ENCODE data around the gene TXNDC11. TPM values are rescaled to one million over a fixed set of nuclear protein-coding genes. Genes with fewer than 3 reads are reported as not detected.

TXNDC11 gene
- total RNA-seq, 2 donors from 2014 or later, result 29.5 to 38.1 TPM

DNA sequence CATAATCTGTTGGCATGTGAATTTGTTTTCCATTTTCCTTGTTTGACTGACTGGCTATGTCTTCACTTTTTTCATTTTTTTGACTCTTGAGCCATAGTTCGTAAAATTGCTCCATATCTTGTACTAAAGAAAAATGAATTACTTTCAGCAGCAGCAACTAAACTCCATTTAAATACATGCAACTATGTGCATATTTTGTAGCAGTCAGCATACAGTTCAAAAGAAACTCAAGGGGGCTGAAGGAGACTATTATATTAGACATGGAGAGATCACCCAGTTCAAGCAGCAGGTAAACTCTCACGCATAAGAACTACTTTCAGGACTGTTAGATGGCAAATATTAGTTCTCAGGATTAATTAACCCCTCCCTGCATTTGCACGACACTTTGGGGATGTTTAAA lies 13.6 kb upstream of the TXNDC11 start:
- Histone ChIP-seq H3K36me3 (peaks cover 70% of the 10 kb centered on the region), H3K27me3 (no peaks in the 10 kb centered on the region), H3K4me3 (no peak overlapping the region), H3K9me3 (no peaks in the 10 kb centered on the region), H3K4me1 (peaks cover 0 to 11% of the 10 kb centered on the region in 2 donors), H3K27ac (no peak overlapping the region)
- TF ChIP-seq, protein P1, sequence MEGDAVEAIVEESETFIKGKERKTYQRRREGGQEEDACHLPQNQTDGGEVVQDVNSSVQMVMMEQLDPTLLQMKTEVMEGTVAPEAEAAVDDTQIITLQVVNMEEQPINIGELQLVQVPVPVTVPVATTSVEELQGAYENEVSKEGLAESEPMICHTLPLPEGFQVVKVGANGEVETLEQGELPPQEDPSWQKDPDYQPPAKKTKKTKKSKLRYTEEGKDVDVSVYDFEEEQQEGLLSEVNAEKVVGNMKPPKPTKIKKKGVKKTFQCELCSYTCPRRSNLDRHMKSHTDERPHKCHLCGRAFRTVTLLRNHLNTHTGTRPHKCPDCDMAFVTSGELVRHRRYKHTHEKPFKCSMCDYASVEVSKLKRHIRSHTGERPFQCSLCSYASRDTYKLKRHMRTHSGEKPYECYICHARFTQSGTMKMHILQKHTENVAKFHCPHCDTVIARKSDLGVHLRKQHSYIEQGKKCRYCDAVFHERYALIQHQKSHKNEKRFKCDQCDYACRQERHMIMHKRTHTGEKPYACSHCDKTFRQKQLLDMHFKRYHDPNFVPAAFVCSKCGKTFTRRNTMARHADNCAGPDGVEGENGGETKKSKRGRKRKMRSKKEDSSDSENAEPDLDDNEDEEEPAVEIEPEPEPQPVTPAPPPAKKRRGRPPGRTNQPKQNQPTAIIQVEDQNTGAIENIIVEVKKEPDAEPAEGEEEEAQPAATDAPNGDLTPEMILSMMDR (IDR thresholded peaks at IDR 0.05), result no peak
- DNase-seq (ENCODE audit: low spot score), result no peak

GRCh38 chr16:11755022-11755760 lies 12.5 kb upstream of the TXNDC11 start:
- Histone ChIP-seq H3K4me3 (no peak overlapping the region), H3K36me3 (peaks cover 70% of the 10 kb centered on the region), H3K27me3 (no peaks in the 10 kb centered on the region), H3K9me3 (no peaks in the 10 kb centered on the region), H3K4me1 (peaks cover 0 to 11% of the 10 kb centered on the region in 2 donors), H3K27ac (no peak overlapping the region)
- TF ChIP-seq, protein P1 (IDR thresholded peaks at IDR 0.05), result no peak
- DNase-seq (ENCODE audit: low spot score), result no peak

- no peak for DNase-seq (ENCODE audit: low spot score)
- H3K27me3 ChIP-seq, result no peaks in the 10 kb centered on the region
- H3K9me3 ChIP-seq, result no peaks in the 10 kb centered on the region
- peaks cover 0 to 4% of the 10 kb centered on the region in 2 donors for H3K4me1 ChIP-seq
- peaks cover 65% of the 10 kb centered on the region for H3K36me3 ChIP-seq
- H3K27ac ChIP-seq, result no peak overlapping the region
- no peak overlapping the region for H3K4me3 ChIP-seq
- TF ChIP-seq, protein P1 (IDR thresholded peaks at IDR 0.05), result no peak
Observed at GRCh38 chr16:11752856-11753255, 10.2 kb upstream of the TXNDC11 start.

- Histone ChIP-seq H3K4me3 (no peak overlapping the region), H3K9me3 (no peaks in the 10 kb centered on the region), H3K27me3 (no peaks in the 10 kb centered on the region), H3K4me1 (no peaks in the 10 kb centered on the region), H3K36me3 (peaks cover 47% of the 10 kb centered on the region), H3K27ac (no peak overlapping the region)
- TF ChIP-seq, protein P1 (IDR thresholded peaks at IDR 0.05), result no peak
- no peak for DNase-seq (ENCODE audit: low spot score)
Observed at GRCh38 chr16:11750056-11750455, 7.4 kb upstream of the TXNDC11 start.

DNA sequence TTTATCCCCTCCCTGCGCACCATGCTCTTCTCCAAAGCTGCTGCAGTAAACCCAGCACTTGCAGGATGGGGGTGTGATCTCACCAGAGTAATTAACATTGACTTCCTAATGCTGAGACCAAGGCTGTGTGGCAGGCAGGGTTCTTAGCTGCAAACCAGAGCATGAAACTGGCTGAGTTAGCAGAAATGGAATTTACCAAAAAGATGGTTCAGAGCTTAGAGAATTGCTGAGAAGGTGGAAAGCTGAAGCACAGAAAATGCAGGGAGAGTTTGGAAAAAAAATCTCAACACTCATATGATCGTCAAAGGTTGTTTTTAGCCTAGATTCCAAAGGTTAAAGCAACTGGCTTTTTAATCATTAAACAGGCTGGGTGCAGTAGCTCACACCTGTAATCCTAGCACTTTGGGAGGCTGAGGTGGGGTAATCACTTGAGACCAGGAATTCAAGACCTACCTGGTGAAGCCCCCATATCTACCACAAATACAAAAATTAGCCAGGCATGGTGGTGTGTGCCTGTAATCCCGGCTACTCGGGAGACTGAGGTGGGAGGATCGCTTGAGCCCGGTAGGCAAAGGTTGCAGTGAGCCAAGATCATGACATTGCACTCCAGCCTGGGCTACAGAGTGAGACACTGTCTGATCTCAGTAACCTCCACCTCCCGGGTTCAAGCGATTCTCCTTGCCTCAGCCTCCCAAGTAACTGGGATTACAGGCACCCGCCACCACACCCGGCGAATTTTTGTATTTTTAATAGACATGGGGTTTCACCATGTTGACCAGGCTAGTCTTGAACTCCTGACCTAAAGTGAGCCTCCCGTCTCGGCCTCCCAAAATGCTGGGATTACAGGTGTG lies 6.0 kb upstream of the TXNDC11 start:
- Histone ChIP-seq H3K36me3 (peaks cover 38% of the 10 kb centered on the region), H3K27ac (no peak overlapping the region)

More for the DNA sequence above, 6.0 kb upstream of the TXNDC11 start:
- Histone ChIP-seq H3K27me3 (no peaks in the 10 kb centered on the region), H3K4me3 (no peak overlapping the region), H3K4me1 (peaks cover 0 to 4% of the 10 kb centered on the region in 2 donors), H3K9me3 (no peaks in the 10 kb centered on the region)
- DNase-seq (ENCODE audit: low spot score), result no peak
- TF ChIP-seq, protein P1 (IDR thresholded peaks at IDR 0.05), result no peak

All from right atrium auricular region (tissue), 2 donors.